Keratinocyte (primary cell): ENCODE measurements around the gene GINS2. TPM values are rescaled to one million over a fixed set of nuclear protein-coding genes. Genes with fewer than 3 reads are reported as not detected.

Experiments used
- DNase-seq: peaks from one replicate; pipeline ENCODE4 v3.0.0-alpha.2; 2011; ENCODE audit warnings: low read depth, missing footprints, low spot score
- FAIRE-seq: peaks from 2 replicates; lab custom pipeline; 2011; peaks lifted over from hg19 to GRCh38; lab: Jason Lieb, UNC
- H2AFZ ChIP-seq: 2 replicates; pipeline ENCODE4 v1.6.0; 2012; ENCODE audit warnings: low read length, control low read depth, inconsistent platforms; ENCODE audit not compliant: control insufficient read depth
- H3K27ac ChIP-seq: 2 replicates; pipeline ENCODE4 v1.5.1; 2011; ENCODE audit warnings: low read length; ENCODE audit not compliant: control insufficient read depth, insufficient read depth
- H3K27me3 ChIP-seq: 3 replicates; pipeline ENCODE4 v1.6.0; 2011; ENCODE audit warnings: low read length; ENCODE audit not compliant: control insufficient read depth, insufficient read depth; ENCODE audit errors: extremely low read depth
- H3K36me3 ChIP-seq, 2 experiments: 2 replicates in 1 of 2; 3 replicates in 1 of 2; pipeline ENCODE4 v1.5.1; 2011; ENCODE audit warnings: low read length in 2 of 2, mild to moderate bottlenecking in 1 of 2; ENCODE audit not compliant: control insufficient read depth in 2 of 2, insufficient read depth in 2 of 2; ENCODE audit errors: extremely low read depth in 1 of 2
- H3K4me1 ChIP-seq: 3 replicates; pipeline ENCODE4 v1.5.1; 2011; ENCODE audit warnings: low read length; ENCODE audit not compliant: control insufficient read depth, insufficient read depth; ENCODE audit errors: extremely low read depth
- H3K4me2 ChIP-seq: 3 replicates; pipeline ENCODE4 v1.6.0; 2011; ENCODE audit warnings: low read depth, low read length; ENCODE audit not compliant: control insufficient read depth, insufficient read depth; ENCODE audit errors: extremely low read depth
- H3K4me3 ChIP-seq, 3 experiments: fragments of 200-600 bp in 1 of 3; sonication (generic) in 1 of 3; 2 replicates in 2 of 3; 3 replicates in 1 of 3; pipeline ENCODE4 v1.5.1; 2011 to 2016; ENCODE audit warnings: low read length in 3 of 3, mild to moderate bottlenecking in 3 of 3, control low read depth in 2 of 3, inconsistent platforms in 1 of 3, low read depth in 1 of 3, mixed read lengths in 1 of 3, mixed run types in 1 of 3, moderate library complexity in 1 of 3; ENCODE audit not compliant: control insufficient read depth in 2 of 3, insufficient read depth in 2 of 3; ENCODE audit errors: extremely low read depth in 1 of 3
- H3K79me2 ChIP-seq: 2 replicates; pipeline ENCODE4 v1.6.0; 2012; ENCODE audit warnings: low read length; ENCODE audit not compliant: control insufficient read depth, insufficient read depth
- H3K9ac ChIP-seq: 3 replicates; pipeline ENCODE4 v1.6.0; 2011; ENCODE audit warnings: low read length; ENCODE audit not compliant: control insufficient read depth, insufficient read depth; ENCODE audit errors: extremely low read depth
- H3K9me1 ChIP-seq: 3 replicates; pipeline ENCODE4 v1.6.0; 2011; ENCODE audit warnings: low read length; ENCODE audit not compliant: control insufficient read depth, insufficient read depth; ENCODE audit errors: extremely low read depth
- H3K9me3 ChIP-seq: 2 replicates; pipeline ENCODE4 v1.5.1; 2012; ENCODE audit warnings: low read depth, low read length; ENCODE audit not compliant: control insufficient read depth
- H4K20me1 ChIP-seq: 3 replicates; pipeline ENCODE4 v1.6.0; 2011; ENCODE audit warnings: low read length; ENCODE audit not compliant: control insufficient read depth, insufficient read depth; ENCODE audit errors: extremely low read depth
- EZH2 ChIP-seq: IDR thresholded peaks from one replicate; pipeline ENCODE4 v1.6.1; 2012; ENCODE audit warnings: inconsistent platforms, mild to moderate bottlenecking, low read length, moderate library complexity
- dilution Hi-C: fragments of 300-500 bp; cut with MboI; formaldehyde crosslinking; loops from one replicate; pipeline ENCODE4 v1.7.0; 2020; ENCODE audit warnings: low sequenced_read_pairs; ENCODE audit not compliant: extremely low pct_ligation_motif_present
- polyA plus RNA-seq, 5 experiments: library from polyadenylated mRNA; depleted of rRNA in 3 of 5; stranded (reverse) in 3 of 5; stranded (forward) in 1 of 5; unstranded in 1 of 5; fragments of >200 nt; gene quantifications; 1 replicate in 1 of 5; 2 replicates in 3 of 5; 3 replicates in 1 of 5; pipeline versions ENCODE4 v1.2.1 to v1.2.3, GENCODE V29; 2011 to 2012; ENCODE audit warnings: missing spikeins in 2 of 5, low read depth in 1 of 5, low replicate concordance in 1 of 5
- TF ChIP-seq, protein P1 (sequence below), 3 experiments: IDR thresholded peaks in 1 of 3; conservative IDR thresholded peaks in 1 of 3; optimal IDR thresholded peaks in 1 of 3; 2 replicates in 2 of 3; 3 replicates in 1 of 3; pipeline versions ENCODE3 to v1.5.1; 2011; ENCODE audit warnings: low read length in 3 of 3, mild to moderate bottlenecking in 3 of 3, moderate library complexity in 2 of 3, control low read depth in 1 of 3, inconsistent platforms in 1 of 3; ENCODE audit not compliant: insufficient read depth in 2 of 3; ENCODE audit errors: extremely low read depth in 1 of 3

GINS2 gene
- polyA plus RNA-seq, 1 donor (not counting 4 experiments of a cell fraction or from before 2014, with no cell fraction given), result 11.2 TPM

DNA sequence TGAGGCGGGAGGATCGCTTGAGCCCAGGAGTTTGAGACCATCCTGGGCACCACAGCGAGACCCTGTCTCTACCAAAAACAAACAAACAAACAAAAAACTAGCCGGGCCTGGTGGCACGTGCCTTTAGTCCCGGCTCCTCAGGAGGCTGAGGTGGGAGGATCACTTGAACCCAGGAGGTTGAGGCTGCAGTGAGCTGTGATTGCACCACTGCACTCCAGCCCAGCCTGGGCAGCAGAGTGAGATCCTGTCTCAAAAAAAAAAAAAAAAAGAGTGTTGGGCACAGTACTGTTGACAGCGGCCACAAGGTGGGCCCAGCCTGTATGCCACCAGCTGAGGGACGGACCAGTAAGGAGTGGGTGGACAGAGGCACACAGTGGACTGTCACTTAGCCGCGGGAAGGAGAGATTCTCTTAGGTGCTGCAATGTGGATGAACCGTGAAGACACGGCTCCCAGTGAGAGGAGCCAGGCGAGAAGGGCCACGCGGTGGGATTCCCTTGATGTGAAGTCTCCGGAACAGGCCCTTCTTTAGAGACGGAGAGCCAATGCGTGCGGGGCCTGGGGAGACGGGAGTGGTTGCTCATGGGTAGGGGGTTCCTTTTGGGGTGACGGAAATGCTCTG, 44.6 kb downstream of the GINS2 start:
- dilution Hi-C loops, result no loop called here
- no peak for FAIRE-seq
- Histone ChIP-seq H3K79me2 (no peaks in the 10 kb centered on the region), H3K4me1 (peaks cover 22% of the 10 kb centered on the region), H3K9ac (no peak overlapping the region), H3K9me3 (no peaks in the 10 kb centered on the region), H4K20me1 (peaks cover 11% of the 10 kb centered on the region), H3K9me1 (no peaks in the 10 kb centered on the region), H3K36me3 (peaks cover 0 to 2% of the 10 kb centered on the region in 2 experiments), H3K4me3 (no peak overlapping the region), H2AFZ (no peak overlapping the region), H3K4me2 (no peak overlapping the region), H3K27ac (no peak overlapping the region), H3K27me3 (peaks cover 21% of the 10 kb centered on the region)
- DNase-seq, result no peak
- TF ChIP-seq EZH2, result no peak
- TF ChIP-seq, protein P1, sequence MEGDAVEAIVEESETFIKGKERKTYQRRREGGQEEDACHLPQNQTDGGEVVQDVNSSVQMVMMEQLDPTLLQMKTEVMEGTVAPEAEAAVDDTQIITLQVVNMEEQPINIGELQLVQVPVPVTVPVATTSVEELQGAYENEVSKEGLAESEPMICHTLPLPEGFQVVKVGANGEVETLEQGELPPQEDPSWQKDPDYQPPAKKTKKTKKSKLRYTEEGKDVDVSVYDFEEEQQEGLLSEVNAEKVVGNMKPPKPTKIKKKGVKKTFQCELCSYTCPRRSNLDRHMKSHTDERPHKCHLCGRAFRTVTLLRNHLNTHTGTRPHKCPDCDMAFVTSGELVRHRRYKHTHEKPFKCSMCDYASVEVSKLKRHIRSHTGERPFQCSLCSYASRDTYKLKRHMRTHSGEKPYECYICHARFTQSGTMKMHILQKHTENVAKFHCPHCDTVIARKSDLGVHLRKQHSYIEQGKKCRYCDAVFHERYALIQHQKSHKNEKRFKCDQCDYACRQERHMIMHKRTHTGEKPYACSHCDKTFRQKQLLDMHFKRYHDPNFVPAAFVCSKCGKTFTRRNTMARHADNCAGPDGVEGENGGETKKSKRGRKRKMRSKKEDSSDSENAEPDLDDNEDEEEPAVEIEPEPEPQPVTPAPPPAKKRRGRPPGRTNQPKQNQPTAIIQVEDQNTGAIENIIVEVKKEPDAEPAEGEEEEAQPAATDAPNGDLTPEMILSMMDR (optimal IDR thresholded peaks at IDR 0.05 in 1 of 3, IDR thresholded peaks at IDR 0.05 in 1 of 3, conservative IDR thresholded peaks at IDR 0.05 in 1 of 3; ENCODE audit: extremely low read depth in 1 of 3, insufficient read depth in 2 of 3, low read length in 3 of 3), result no peak

DNA sequence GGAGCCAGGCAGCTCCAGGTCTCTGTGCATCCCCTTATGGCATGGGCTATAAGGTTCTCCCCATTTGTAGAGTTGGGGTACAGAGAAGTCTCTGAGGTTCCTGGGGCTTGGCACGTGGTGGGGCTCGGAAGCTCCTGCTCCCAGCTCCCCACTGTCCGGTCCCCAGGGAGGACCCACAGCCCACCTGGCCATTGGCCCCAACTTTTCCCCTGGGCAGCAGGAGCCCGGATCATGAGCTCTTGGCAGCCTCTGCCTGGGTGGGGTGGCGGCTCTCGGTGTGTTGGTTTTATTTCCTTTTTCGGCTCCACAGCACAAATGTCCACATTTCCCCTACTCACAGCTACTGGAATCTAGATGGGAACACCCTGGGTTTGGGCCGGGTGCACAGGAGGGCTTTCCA, 45.1 kb downstream of the GINS2 start:
- peaks cover 22% of the 10 kb centered on the region for H3K4me1 ChIP-seq
- TF ChIP-seq EZH2, result no peak
- TF ChIP-seq, protein P1 (optimal IDR thresholded peaks at IDR 0.05 in 1 of 3, IDR thresholded peaks at IDR 0.05 in 1 of 3, conservative IDR thresholded peaks at IDR 0.05 in 1 of 3; ENCODE audit: extremely low read depth in 1 of 3, insufficient read depth in 2 of 3, low read length in 3 of 3), result no peak
- dilution Hi-C loops, result no loop called here
- H3K36me3 ChIP-seq, result peaks cover 0 to 2% of the 10 kb centered on the region in 2 experiments
- H3K9ac ChIP-seq, result no peak overlapping the region
- peaks cover 11% of the 10 kb centered on the region for H4K20me1 ChIP-seq
- no peak overlapping the region for H3K4me2 ChIP-seq
- FAIRE-seq, result no peak
- H3K9me1 ChIP-seq, result no peaks in the 10 kb centered on the region
- H3K27ac ChIP-seq, result no peak overlapping the region
- no peaks in the 10 kb centered on the region for H3K9me3 ChIP-seq
- no peak overlapping the region for H3K4me3 ChIP-seq
- no peaks in the 10 kb centered on the region for H3K79me2 ChIP-seq
- no peak overlapping the region for H2AFZ ChIP-seq
- H3K27me3 ChIP-seq, result peaks cover 21% of the 10 kb centered on the region
- no peak for DNase-seq
